A549 treated with dexamethasone at 1 μM for 4 hours (cell line): ENCODE measurements around the gene ADGRG1. TPM values are rescaled to one million over a fixed set of nuclear protein-coding genes. Genes with fewer than 3 reads are reported as not detected.

Experiments
- total RNA-seq: library from RNA; stranded (reverse); fragments of 200-300 nt; extraction: Qiagen RNA extraction; gene quantifications from 5 replicates; pipeline ENCODE4 v1.2.3, GENCODE V29; 2022

ADGRG1 gene
- 130 to 241 TPM (median 206 TPM) in 5 replicates for total RNA-seq

DNA sequence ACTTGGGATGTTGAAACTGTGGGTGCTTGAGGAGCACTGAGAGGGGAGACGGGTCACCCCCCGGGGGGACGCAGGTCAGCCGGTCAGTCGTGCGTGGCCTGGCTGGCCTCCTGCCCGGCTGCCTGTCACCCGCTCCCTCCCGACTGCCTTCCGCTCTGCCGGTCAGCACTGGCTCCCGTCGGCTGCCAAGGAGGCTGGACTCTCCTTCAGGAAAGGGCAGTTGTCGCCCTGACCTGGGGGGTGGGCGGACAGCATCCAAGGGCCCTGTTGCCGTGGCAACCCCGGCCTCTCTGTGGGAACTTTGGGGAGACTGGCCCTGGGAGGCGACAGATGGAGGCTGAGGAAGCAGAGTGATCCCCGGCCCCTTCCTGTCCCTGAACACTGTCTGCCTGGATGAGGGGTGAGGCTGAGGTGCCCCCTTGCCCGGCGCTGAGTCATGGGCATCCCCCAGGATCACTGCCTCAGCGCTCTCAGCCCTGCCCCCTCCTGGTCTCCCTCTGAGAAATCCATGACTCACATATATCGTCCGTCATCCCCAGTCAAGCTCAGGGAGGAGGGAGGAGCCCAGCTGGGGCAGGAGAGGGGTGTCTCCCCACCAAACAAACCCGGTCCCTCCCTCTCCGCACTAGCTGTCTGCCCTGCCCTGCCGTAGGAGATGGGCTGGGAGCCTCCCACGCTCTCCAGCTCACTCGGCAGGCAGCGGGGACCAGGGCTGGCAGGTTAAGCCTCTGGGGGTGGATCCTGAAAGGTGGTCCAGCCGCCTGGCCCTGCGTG is at the start of gene ADGRG1:
Gene ADGRG1 (plus strand): TSS at position 623 of the 774 bp plus-strand sequence. CDS start 21,658 bp downstream, outside the sequence.

DNA sequence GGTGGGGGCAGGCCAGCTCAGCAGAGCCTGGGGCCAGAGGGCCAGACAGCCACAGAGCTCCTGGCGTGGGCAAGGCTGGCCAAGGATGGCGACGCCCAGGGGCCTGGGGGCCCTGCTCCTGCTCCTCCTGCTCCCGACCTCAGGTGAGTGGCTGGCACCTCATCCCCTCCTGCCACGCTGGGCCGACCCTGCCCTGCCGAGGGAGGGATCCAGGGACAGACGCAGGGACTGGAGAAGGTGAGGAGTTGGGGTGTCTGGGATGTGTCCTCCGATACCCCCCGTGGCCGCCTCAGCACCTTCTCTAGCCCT is 39.8 kb downstream of the ADGRG1 start, which contains the start of gene ADGRG3:
Gene ADGRG3 (plus strand): TSS at position 44 of the 309 bp plus-strand sequence. CDS start 42 bp downstream, at position 86.

DNA sequence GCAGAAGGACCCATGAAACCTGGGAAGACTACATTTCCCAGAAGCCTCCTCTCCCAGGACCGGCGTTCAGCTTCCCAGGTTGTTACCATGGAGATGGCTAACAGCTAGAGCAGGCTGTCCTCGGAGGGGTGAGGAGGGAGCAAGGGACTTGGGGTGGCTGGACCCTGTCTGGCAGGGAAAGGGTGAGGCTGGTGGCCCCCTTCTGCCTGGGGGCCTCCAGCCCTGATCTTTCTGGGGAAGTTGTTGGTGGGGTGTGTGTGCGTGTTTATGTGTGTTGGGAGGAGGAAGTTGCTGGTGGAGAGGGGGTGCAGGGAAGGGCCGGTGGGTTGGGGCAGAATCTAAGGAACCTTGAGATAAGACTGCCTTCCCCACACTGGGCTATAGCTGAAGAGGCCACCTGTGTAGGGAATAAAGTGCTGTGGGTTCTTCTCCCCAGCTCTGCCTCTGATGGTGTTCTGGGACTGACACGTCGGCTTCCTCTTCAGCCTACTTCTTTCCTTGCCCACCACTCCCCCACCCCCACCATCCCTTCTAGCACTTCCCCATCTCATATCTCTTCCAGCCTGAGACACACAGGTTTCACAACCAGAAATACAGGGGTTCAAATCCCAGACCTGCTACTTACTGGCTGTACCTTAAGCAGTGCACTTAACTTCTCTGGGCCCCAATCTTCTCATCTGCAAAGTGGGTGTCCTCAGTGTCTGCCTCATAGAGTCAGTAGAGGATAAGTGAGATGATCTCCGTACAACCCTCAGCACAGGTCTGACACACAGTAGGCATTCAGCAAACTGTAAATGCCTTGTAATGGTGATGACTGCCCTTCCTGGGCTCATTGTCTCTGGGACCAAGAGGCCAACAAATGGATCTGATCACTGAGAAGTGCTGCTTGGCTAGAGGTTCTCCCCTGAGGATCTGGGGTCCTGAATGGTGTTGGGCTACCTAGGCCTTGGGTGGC is 66.6 kb downstream of the ADGRG1 start, which contains the start of gene DRC7:
Gene DRC7 (plus strand): TSS at position 82 of the 955 bp plus-strand sequence. CDS start 3,144 bp downstream, outside the sequence.

Other genes with a start within 250 kb of the ADGRG1 start
- not detected in 5 replicates for gene CCL17, start 223.9 kb upstream of the ADGRG1 start, total RNA-seq
- 63.2 to 90.0 TPM (median 67.1 TPM) in 5 replicates for gene CIAPIN1, start 181.2 kb upstream of the ADGRG1 start, total RNA-seq
- 37.7 to 52.7 TPM (median 51.3 TPM) in 5 replicates for gene COQ9, start 181.2 kb upstream of the ADGRG1 start, total RNA-seq
- gene POLR2C, start 166.0 kb upstream of the ADGRG1 start, total RNA-seq = 93.5 to 162 TPM (median 98.7 TPM) in 5 replicates
- 29.0 to 40.9 TPM (median 33.6 TPM) in 5 replicates for gene DOK4, start 142.1 kb upstream of the ADGRG1 start, total RNA-seq
- gene CCDC102A, start 92.1 kb upstream of the ADGRG1 start, total RNA-seq = 5.2 to 9.7 TPM (median 8.3 TPM) in 5 replicates
- gene ADGRG5, start 86.0 kb upstream of the ADGRG1 start, total RNA-seq = 0.05 to 0.08 TPM (median 0.07 TPM) in 3 of 5 replicates, not detected in the others
- gene ADGRG3, start 39.7 kb downstream of the ADGRG1 start, total RNA-seq = 0.43 to 0.71 TPM (median 0.62 TPM) in 5 replicates
- gene DRC7, start 66.2 kb downstream of the ADGRG1 start, total RNA-seq = 0.04 to 0.06 TPM in 2 of 5 replicates, not detected in the others
- gene KATNB1, start 107.1 kb downstream of the ADGRG1 start, total RNA-seq = 14.2 to 17.7 TPM (median 16.1 TPM) in 5 replicates
- gene KIFC3, start 173.9 kb downstream of the ADGRG1 start, total RNA-seq = 96.7 to 124 TPM (median 119 TPM) in 5 replicates